ENCODE measurements around the gene ENO1.

Gene ENO1

DNA sequence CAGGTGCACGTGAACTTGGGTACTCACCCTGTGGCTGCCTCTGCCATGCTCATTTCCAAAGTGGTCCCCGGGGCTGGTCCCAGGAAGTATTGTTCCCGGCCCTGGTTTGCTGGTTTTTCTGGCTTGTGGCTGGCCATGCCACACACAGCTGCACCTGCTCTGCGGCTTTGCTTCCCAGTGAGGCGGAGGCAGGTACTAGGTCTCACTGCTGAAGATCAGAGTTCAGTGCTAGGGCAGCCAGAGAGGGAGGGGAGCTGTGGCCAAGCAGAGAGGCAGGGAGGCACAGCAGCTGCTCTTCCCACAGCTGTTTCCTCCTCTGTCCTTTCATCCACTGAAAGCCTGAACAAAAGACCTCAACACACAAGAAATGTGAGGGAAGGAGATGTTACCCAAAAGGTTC lies 30.5 kb downstream of the ENO1 start:
- no peak for DNase-seq (ENCODE audit: extremely low read depth, low read depth)
- TF ChIP-seq, protein P1, sequence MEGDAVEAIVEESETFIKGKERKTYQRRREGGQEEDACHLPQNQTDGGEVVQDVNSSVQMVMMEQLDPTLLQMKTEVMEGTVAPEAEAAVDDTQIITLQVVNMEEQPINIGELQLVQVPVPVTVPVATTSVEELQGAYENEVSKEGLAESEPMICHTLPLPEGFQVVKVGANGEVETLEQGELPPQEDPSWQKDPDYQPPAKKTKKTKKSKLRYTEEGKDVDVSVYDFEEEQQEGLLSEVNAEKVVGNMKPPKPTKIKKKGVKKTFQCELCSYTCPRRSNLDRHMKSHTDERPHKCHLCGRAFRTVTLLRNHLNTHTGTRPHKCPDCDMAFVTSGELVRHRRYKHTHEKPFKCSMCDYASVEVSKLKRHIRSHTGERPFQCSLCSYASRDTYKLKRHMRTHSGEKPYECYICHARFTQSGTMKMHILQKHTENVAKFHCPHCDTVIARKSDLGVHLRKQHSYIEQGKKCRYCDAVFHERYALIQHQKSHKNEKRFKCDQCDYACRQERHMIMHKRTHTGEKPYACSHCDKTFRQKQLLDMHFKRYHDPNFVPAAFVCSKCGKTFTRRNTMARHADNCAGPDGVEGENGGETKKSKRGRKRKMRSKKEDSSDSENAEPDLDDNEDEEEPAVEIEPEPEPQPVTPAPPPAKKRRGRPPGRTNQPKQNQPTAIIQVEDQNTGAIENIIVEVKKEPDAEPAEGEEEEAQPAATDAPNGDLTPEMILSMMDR (IDR thresholded peaks at IDR 0.05; ENCODE audit: low read depth, low read length): no peak

GRCh38 chr1:8846263-8846662 lies 32.2 kb downstream of the ENO1 start:
- TF ChIP-seq, protein P1 (IDR thresholded peaks at IDR 0.05; ENCODE audit: low read depth, low read length): no peak

GRCh38 chr1:8845104-8846097 lies 33.1 kb downstream of the ENO1 start:
- TF ChIP-seq, protein P1 (IDR thresholded peaks at IDR 0.05; ENCODE audit: low read depth, low read length): no peak
- DNase-seq (ENCODE audit: extremely low read depth, low read depth): no peak

More at GRCh38 chr1:8846263-8846662, 32.2 kb downstream of the ENO1 start:
- DNase-seq (ENCODE audit: extremely low read depth, low read depth): no peak

DNA sequence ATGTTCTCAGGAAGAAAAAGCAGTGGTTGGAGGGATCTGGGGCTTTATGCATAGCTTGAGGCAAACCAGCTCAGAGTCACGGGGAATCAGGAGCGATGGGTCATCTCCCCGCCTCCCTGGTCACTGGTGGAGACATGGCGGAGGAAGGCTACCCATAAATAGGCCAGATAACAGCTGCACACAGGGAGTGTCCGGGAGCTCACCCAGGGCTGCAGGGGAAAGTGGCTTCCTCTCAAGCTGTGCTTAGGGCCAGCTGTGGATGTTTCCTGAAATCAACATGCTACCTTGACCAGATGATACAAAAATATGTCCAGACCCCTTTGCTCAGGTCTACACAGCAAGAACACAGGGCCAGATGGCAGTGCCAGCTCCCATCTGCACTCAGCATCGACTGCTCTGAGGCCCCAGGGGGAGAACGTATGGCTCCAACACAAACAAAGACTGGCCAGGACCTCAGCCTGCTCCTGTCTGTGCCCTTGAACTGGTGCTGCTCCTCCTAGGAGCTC lies 33.9 kb downstream of the ENO1 start:
- TF ChIP-seq, protein P1 (IDR thresholded peaks at IDR 0.05; ENCODE audit: low read depth, low read length): no peak

DNA sequence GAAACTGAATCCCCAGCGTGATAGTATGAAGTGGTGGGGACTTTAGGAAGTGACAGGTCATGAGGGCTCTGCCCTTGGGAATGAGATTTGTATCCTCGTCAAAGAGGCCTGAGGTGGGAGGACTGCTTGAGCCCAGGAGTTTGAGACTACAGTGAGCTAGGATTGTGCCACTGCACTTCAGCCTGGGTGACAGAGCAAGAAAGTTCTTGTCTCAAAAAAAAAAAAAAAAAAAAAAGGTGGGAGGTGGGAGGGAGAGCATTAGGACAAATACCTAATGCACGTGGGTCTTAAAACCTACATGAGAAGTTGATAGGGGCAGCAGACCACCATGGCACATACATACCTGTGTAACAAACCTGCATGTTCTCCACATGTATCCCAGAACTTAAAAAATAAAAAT lies 37.1 kb downstream of the ENO1 start:
- TF ChIP-seq, protein P1 (IDR thresholded peaks at IDR 0.05; ENCODE audit: low read depth, low read length): no peak
- DNase-seq (ENCODE audit: extremely low read depth, low read depth): no peak

More for the DNA sequence above, 33.9 kb downstream of the ENO1 start:
- no peak for DNase-seq (ENCODE audit: extremely low read depth, low read depth)

- TF ChIP-seq, protein P1 (IDR thresholded peaks at IDR 0.05; ENCODE audit: low read depth, low read length): no peak
- no peak for DNase-seq (ENCODE audit: extremely low read depth, low read depth)
Measured at GRCh38 chr1:8839990-8840389, 38.5 kb downstream of the ENO1 start.
